ENCODE results near the gene ITGAD.

ITGAD gene

GRCh38 chr16:31364421-31364820 is 28.7 kb upstream of the ITGAD start:
- Histone ChIP-seq H3K27me3 (ENCODE audit: insufficient read depth, low read length, poor library complexity) (no peaks in the 10 kb centered on the region), H3K4me2 (ENCODE audit: insufficient read depth, low read length) (no peak overlapping the region), H3K4me1 (ENCODE audit: insufficient read depth, low read length) (no peaks in the 10 kb centered on the region), H3K9me3 (ENCODE audit: insufficient read depth, low read length, severe bottlenecking) (no peaks in the 10 kb centered on the region), H3K4me3 (ENCODE audit: low read depth in 1 of 2, low read length in 2 of 2) (no peak overlapping the region), H4K20me1 (ENCODE audit: insufficient read depth, low read length) (no peaks in the 10 kb centered on the region), H3K27ac (ENCODE audit: low read length) (no peak overlapping the region), H3K79me2 (ENCODE audit: insufficient read depth, low read length) (no peaks in the 10 kb centered on the region), H3K36me3 (ENCODE audit: insufficient read depth, low read length) (no peaks in the 10 kb centered on the region), H2AFZ (ENCODE audit: low read depth, low read length) (no peak overlapping the region), H3K9ac (ENCODE audit: low read depth, low read length) (no peak overlapping the region)
- no peak for DNase-seq
- ATAC-seq (ENCODE audit: insufficient read depth, low read depth), result no peak
- TF ChIP-seq EZH2 (IDR thresholded peaks at IDR 0.05; ENCODE audit: borderline replicate concordance, low read depth, low read length, severe bottlenecking) (no peak), CTCF (IDR thresholded peaks at IDR 0.05; ENCODE audit: borderline replicate concordance, extremely low read depth, low read length, poor library complexity, severe bottlenecking) (no peak)

GRCh38 chr16:31365131-31365865 is 27.8 kb upstream of the ITGAD start:
- H3K27me3 ChIP-seq (ENCODE audit: insufficient read depth, low read length, poor library complexity), result no peaks in the 10 kb centered on the region
- H3K9ac ChIP-seq (ENCODE audit: low read depth, low read length), result no peak overlapping the region
- H3K4me2 ChIP-seq (ENCODE audit: insufficient read depth, low read length), result no peak overlapping the region
- ATAC-seq (ENCODE audit: insufficient read depth, low read depth), result no peak
- H3K4me3 ChIP-seq (ENCODE audit: low read depth in 1 of 2, low read length in 2 of 2), result no peak overlapping the region
- no peaks in the 10 kb centered on the region for H4K20me1 ChIP-seq (ENCODE audit: insufficient read depth, low read length)
- no peak overlapping the region for H2AFZ ChIP-seq (ENCODE audit: low read depth, low read length)
- no peak for DNase-seq
- no peaks in the 10 kb centered on the region for H3K79me2 ChIP-seq (ENCODE audit: insufficient read depth, low read length)
- H3K27ac ChIP-seq (ENCODE audit: low read length), result no peak overlapping the region
- TF ChIP-seq CTCF (IDR thresholded peaks at IDR 0.05; ENCODE audit: borderline replicate concordance, extremely low read depth, low read length, poor library complexity, severe bottlenecking), result no peak
- TF ChIP-seq EZH2 (IDR thresholded peaks at IDR 0.05; ENCODE audit: borderline replicate concordance, low read depth, low read length, severe bottlenecking), result no peak
- H3K36me3 ChIP-seq (ENCODE audit: insufficient read depth, low read length), result no peaks in the 10 kb centered on the region
- H3K4me1 ChIP-seq (ENCODE audit: insufficient read depth, low read length), result no peaks in the 10 kb centered on the region
- no peaks in the 10 kb centered on the region for H3K9me3 ChIP-seq (ENCODE audit: insufficient read depth, low read length, severe bottlenecking)

GRCh38 chr16:31367853-31368252 is 25.3 kb upstream of the ITGAD start:
- DNase-seq (no peak), ATAC-seq (ENCODE audit: insufficient read depth, low read depth) (no peak)
- no peaks in the 10 kb centered on the region for H3K9me3 ChIP-seq (ENCODE audit: insufficient read depth, low read length, severe bottlenecking)
- H3K4me2 ChIP-seq (ENCODE audit: insufficient read depth, low read length), result no peak overlapping the region
- H3K4me3 ChIP-seq (ENCODE audit: low read depth in 1 of 2, low read length in 2 of 2), result no peak overlapping the region
- no peaks in the 10 kb centered on the region for H3K36me3 ChIP-seq (ENCODE audit: insufficient read depth, low read length)
- TF ChIP-seq CTCF (IDR thresholded peaks at IDR 0.05; ENCODE audit: borderline replicate concordance, extremely low read depth, low read length, poor library complexity, severe bottlenecking) (no peak), EZH2 (IDR thresholded peaks at IDR 0.05; ENCODE audit: borderline replicate concordance, low read depth, low read length, severe bottlenecking) (no peak)
- no peak overlapping the region for H3K9ac ChIP-seq (ENCODE audit: low read depth, low read length)
- H4K20me1 ChIP-seq (ENCODE audit: insufficient read depth, low read length), result no peaks in the 10 kb centered on the region
- H3K27me3 ChIP-seq (ENCODE audit: insufficient read depth, low read length, poor library complexity), result no peaks in the 10 kb centered on the region
- H3K79me2 ChIP-seq (ENCODE audit: insufficient read depth, low read length), result no peaks in the 10 kb centered on the region
- no peak overlapping the region for H3K27ac ChIP-seq (ENCODE audit: low read length)
- H2AFZ ChIP-seq (ENCODE audit: low read depth, low read length), result no peak overlapping the region
- H3K4me1 ChIP-seq (ENCODE audit: insufficient read depth, low read length), result no peaks in the 10 kb centered on the region
